Naive B cell (primary cell): ENCODE measurements around the gene FAM169A. TPM values are rescaled to one million over a fixed set of nuclear protein-coding genes. Genes with fewer than 3 reads are reported as not detected.
"Not testable (repeated sequence)": the region's sequence is repeated elsewhere in the genome, so short reads cannot be mapped to it uniquely, and the experiment has no call there.

Source experiments
- ATAC-seq, 2 donors: fragments of 150-1000 bp; cut with Tn5 transposase; 2 replicates each; pipeline ENCODE4 v1.10.0; 2021; ENCODE audit warnings: low read depth in 2 of 2, mild to moderate bottlenecking in 2 of 2, moderate library complexity in 2 of 2
- DNase-seq: peaks from one replicate; pipeline ENCODE4 v3.0.0; 2022
- H3K27ac Mint-ChIP-seq, 6 donors: one replicate each; pipeline ENCODE4 v1.8.0; 2020 to 2022; ENCODE audit warnings: mild to moderate bottlenecking in 6 of 6, mixed read lengths in 6 of 6, moderate library complexity in 5 of 6, inconsistent platforms in 2 of 6
- H3K27me3 Mint-ChIP-seq, 3 donors: one replicate each; pipeline ENCODE4 v1.8.0; 2021 to 2022; ENCODE audit warnings: mixed read lengths in 3 of 3, mild to moderate bottlenecking in 1 of 3
- H3K36me3 Mint-ChIP-seq, 2 donors: one replicate each; pipeline ENCODE4 v1.8.0; 2020 to 2022; ENCODE audit warnings: mixed read lengths in 2 of 2, inconsistent platforms in 1 of 2, mild to moderate bottlenecking in 1 of 2
- H3K4me1 Mint-ChIP-seq, 3 donors: one replicate each; pipeline ENCODE4 v1.8.0; 2020 to 2022; ENCODE audit warnings: mixed read lengths in 3 of 3, inconsistent platforms in 1 of 3, mild to moderate bottlenecking in 1 of 3, moderate library complexity in 1 of 3
- H3K4me3 Mint-ChIP-seq, 8 donors: one replicate each; pipeline ENCODE4 v1.8.0; 2020 to 2022; ENCODE audit warnings: mild to moderate bottlenecking in 8 of 8, mixed read lengths in 8 of 8, moderate library complexity in 8 of 8, inconsistent platforms in 2 of 8
- H3K9me3 Mint-ChIP-seq, 7 donors: one replicate each; pipeline ENCODE4 v1.8.0; 2020 to 2022; ENCODE audit warnings: mixed read lengths in 7 of 7, mild to moderate bottlenecking in 5 of 7, inconsistent platforms in 2 of 7, moderate library complexity in 1 of 7
- polyA plus RNA-seq, 6 donors: library from polyadenylated mRNA; unstranded; fragments of 300-500 nt; fragmentation: Illumina TruSeq; gene quantifications; one replicate each; pipeline ENCODE4 v1.2.3, GENCODE V29; 2021; ENCODE audit warnings: low read depth in 6 of 6

FAM169A gene
- polyA plus RNA-seq, 6 donors from 2014 or later = 3.0 to 9.2 (median 7.5) TPM

DNA sequence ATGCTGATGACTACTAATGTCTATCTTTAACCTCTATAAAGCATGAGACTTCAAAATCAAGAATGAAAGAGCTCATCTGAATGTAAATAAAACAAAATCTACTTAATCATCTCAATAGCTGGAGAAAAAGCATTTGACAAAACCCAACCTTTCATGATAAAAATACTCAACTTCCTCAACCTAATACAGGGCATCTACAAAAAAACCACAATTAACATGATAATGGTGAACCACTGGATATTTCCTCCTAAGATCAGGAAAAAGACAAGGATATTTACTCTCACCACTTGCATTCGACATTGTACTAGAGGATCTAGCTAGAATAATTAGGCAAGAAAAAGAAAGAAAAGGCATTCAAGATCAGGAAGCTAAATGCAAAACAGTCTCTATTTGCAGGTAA, 49.3 kb downstream of the FAM169A start:
- H3K27ac Mint-ChIP-seq = peak overlapping the region in 1 of 6 donors; percentile 12

GRCh38 chr5:74810915-74811314, 55.3 kb downstream of the FAM169A start:
- Mint-ChIP-seq H3K27me3 (no peaks in the 10 kb centered on the region), H3K27ac (no peak overlapping the region), H3K9me3 (no peaks in the 10 kb centered on the region), H3K4me1 (no peaks in the 10 kb centered on the region), H3K36me3 (peaks cover 9 to 13% of the 10 kb centered on the region in 2 donors), H3K4me3 (no peak overlapping the region)
- no peak for ATAC-seq
- DNase-seq = no peak

More for the DNA sequence above, 49.3 kb downstream of the FAM169A start:
- Mint-ChIP-seq H3K36me3 (peaks cover 9 to 21% of the 10 kb centered on the region in 2 donors), H3K4me1 (no peaks in the 10 kb centered on the region), H3K4me3 (peak overlapping the region in 1 of 8 donors; percentile 43), H3K9me3 (no peaks in the 10 kb centered on the region), H3K27me3 (no peaks in the 10 kb centered on the region)
- no peak for ATAC-seq
- DNase-seq = no peak

DNA sequence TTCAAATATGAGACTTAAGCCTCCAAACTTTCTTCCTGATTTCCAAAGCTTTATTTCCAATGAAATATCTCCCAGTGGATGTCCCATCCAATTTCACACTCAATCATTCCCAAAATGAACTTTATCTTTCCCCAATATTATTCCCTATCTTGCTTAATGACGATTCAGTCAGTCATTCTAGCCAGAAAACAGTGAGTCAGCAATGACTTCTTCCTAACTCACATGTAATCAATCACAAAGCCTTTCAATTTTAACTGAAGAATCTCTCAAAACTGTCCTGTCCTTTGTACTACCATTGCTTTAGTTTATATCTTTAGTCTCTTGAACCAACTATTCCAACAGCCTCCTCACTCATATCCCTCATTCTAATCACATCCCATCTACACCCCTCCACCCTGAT, 64.2 kb downstream of the FAM169A start:
- no peaks in the 10 kb centered on the region for H3K4me1 Mint-ChIP-seq
- DNase-seq (no peak), ATAC-seq (no peak)
- H3K27ac Mint-ChIP-seq = no peak overlapping the region
- H3K36me3 Mint-ChIP-seq = peaks cover 0 to 13% of the 10 kb centered on the region in 2 donors
- no peaks in the 10 kb centered on the region for H3K9me3 Mint-ChIP-seq
- H3K4me3 Mint-ChIP-seq = no peak overlapping the region
- H3K27me3 Mint-ChIP-seq = no peaks in the 10 kb centered on the region

DNA sequence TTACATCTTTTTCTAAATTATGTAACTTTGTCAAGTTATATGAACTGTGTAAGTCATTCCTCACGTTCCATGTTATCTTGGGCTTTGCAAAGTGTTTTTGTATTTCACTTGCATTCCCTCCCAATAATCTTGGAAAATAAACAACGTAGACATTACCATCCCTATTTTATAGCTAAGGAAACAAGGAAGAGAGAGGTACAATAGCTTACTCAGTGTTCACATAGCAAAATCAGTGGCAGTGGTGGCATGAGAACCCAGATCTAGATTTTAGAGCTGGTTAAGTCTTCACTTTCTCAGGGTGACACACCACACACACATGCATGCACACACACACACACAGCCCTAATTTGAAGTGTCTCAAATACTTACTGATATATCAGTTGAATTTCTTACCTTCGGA, 65.0 kb downstream of the FAM169A start:
- H3K9me3 Mint-ChIP-seq = no peaks in the 10 kb centered on the region
- H3K4me1 Mint-ChIP-seq = no peaks in the 10 kb centered on the region
- ATAC-seq (no peak), DNase-seq (no peak)
- no peak overlapping the region for H3K4me3 Mint-ChIP-seq
- peaks cover 0 to 18% of the 10 kb centered on the region in 2 donors for H3K36me3 Mint-ChIP-seq
- no peak overlapping the region for H3K27ac Mint-ChIP-seq
- no peaks in the 10 kb centered on the region for H3K27me3 Mint-ChIP-seq

DNA sequence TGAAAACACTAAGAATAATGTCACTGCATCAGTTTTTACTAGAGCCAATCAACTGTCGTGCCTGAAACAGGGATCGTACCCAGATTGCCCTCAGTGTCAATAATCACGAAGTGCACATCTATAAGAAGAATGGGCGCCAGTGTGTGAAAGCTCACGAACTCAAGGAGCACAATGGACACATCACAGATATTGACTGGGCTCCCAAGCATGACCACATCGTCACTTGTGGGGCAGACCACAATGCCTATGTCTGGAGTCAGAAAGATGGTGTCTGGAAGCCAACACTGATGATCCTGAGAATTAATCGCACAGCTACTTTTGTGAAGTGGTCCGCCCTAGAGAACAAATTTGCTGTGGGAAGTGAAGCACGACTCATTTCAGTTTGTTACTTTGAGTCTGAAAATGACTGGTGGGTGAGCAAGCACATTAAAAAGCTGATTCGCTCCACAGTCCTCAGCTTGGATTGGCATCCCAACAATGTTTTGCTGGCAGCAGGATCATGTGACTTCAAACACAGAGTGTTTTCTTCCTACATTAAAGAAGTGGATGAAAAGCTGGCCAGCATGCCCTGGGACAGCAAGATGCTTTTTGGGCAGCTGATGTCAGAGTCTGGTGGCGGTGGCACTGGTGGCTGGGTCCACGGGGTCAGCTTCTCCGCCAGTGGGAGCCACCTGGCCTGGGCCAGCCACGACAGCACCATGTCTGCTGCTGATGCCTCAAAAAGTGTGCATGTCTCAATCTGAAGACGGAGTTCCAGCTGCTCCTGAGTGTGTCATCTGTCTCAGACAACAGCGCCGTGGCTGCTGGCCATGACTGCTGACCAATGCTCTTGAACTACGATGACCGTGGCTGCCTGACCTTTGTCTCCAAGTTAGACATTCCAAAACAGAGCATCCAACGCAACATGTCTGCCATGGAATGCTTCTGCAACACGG, 66.9 kb downstream of the FAM169A start:
- Mint-ChIP-seq H3K4me1 (no peaks in the 10 kb centered on the region), H3K36me3 (peaks cover 0 to 24% of the 10 kb centered on the region in 2 donors)

GRCh38 chr5:74791669-74792068, 74.5 kb downstream of the FAM169A start:
- ATAC-seq, H3K27me3 Mint-ChIP-seq, H3K4me3 Mint-ChIP-seq, H3K27ac Mint-ChIP-seq, H3K4me1 Mint-ChIP-seq, DNase-seq, H3K9me3 Mint-ChIP-seq: not testable (repeated sequence)
- peaks cover 14 to 30% of the 10 kb centered on the region in 2 donors for H3K36me3 Mint-ChIP-seq

More for the DNA sequence above, 66.9 kb downstream of the FAM169A start:
- Mint-ChIP-seq H3K27ac (peak overlapping the region in 1 of 6 donors; percentile 26), H3K9me3 (no peaks in the 10 kb centered on the region), H3K4me3 (no peak overlapping the region), H3K27me3 (no peaks in the 10 kb centered on the region)
- ATAC-seq (no peak), DNase-seq (no peak)

DNA sequence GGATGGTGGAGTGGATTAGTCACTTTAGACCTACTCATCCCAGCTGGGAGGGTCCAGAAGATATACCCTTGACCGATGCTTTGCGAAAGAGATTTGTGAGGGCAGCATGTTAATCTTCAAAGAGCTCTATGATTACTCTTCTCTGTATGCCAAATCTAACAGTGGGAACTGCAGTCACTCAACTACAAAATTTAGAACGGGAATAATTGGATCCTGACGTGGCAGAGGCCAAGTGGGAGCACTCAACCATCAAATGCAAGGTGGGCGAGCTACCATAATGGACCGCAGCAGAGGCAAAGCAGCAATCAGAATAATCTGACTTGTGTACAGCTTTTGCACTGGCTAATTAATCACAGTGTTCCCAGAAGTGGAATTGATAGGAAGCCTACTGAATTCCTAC, 78.8 kb downstream of the FAM169A start:
- H3K36me3 Mint-ChIP-seq = peaks cover 12 to 14% of the 10 kb centered on the region in 2 donors

DNA sequence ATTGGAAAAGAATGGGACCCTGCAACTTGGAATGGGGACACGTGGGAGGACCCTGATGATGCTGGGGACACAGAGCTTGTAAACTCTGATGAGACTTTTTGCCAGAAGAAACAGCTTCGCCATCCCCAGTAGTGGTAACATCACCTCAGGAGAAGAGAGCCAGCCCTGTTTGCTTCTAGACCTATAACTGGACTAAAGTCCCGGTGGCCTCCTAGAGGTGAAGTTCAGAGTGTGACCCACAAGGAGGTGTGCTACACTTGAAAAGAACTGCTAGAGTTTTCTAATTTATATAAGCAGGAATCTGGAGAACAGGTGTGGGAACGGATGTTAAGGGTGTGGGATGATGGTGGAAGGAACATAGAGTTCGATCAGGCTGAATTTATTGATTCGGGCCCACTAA, 79.3 kb downstream of the FAM169A start:
- Mint-ChIP-seq H3K27me3 (no peaks in the 10 kb centered on the region), H3K9me3 (no peaks in the 10 kb centered on the region), H3K27ac (peak overlapping the region in 1 of 6 donors; percentile 58), H3K36me3 (peaks cover 7 to 14% of the 10 kb centered on the region in 2 donors), H3K4me1 (no peaks in the 10 kb centered on the region), H3K4me3 (no peak overlapping the region)
- no peak for DNase-seq
- no peak for ATAC-seq

More for the DNA sequence above, 78.8 kb downstream of the FAM169A start:
- no peaks in the 10 kb centered on the region for H3K4me1 Mint-ChIP-seq
- H3K27ac Mint-ChIP-seq = no peak overlapping the region
- no peaks in the 10 kb centered on the region for H3K27me3 Mint-ChIP-seq
- DNase-seq (no peak), ATAC-seq (no peak)
- H3K9me3 Mint-ChIP-seq = no peaks in the 10 kb centered on the region
- H3K4me3 Mint-ChIP-seq = no peak overlapping the region

GRCh38 chr5:74778609-74779008, 87.6 kb downstream of the FAM169A start:
- Mint-ChIP-seq H3K27ac (no peak overlapping the region), H3K9me3 (no peaks in the 10 kb centered on the region)
- no peak for ATAC-seq

GRCh38 chr5:74772359-74772758, 93.8 kb downstream of the FAM169A start:
- Mint-ChIP-seq H3K27ac (no peak overlapping the region), H3K27me3 (no peaks in the 10 kb centered on the region), H3K4me1 (peaks cover 0 to 10% (median 1%) of the 10 kb centered on the region in 3 donors), H3K9me3 (no peaks in the 10 kb centered on the region), H3K4me3 (no peak overlapping the region), H3K36me3 (peaks cover 6 to 17% of the 10 kb centered on the region in 2 donors)
- ATAC-seq (no peak), DNase-seq (no peak)

More at GRCh38 chr5:74778609-74779008, 87.6 kb downstream of the FAM169A start:
- no peak for DNase-seq
- Mint-ChIP-seq H3K27me3 (no peaks in the 10 kb centered on the region), H3K4me1 (no peaks in the 10 kb centered on the region), H3K36me3 (peaks cover 0 to 11% of the 10 kb centered on the region in 2 donors), H3K4me3 (no peak overlapping the region)

DNA sequence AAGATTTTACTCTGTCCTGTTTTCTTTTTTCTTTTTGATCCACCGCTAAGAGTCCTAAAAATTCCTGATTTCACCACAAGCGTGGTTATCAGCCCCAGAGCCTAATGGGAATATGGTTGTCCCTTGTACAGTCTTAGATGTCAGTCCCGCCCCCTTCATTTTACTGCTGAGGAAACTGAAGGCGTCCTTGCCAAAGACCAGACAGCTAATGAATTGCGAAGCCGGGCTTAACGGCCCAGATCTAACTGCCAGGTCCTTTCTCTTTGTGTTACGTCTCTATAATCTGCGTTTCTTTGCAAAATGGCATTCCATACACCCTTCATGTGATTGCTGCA, 98.6 kb downstream of the FAM169A start:
- Mint-ChIP-seq H3K27me3 (no peaks in the 10 kb centered on the region), H3K4me3 (peak overlapping the region; percentile 95 to 100 (median 100)), H3K27ac (peak overlapping the region; percentile 95 to 100 (median 99)), H3K4me1 (peaks cover 5 to 34% (median 11%) of the 10 kb centered on the region in 3 donors), H3K36me3 (peaks cover 6 to 11% of the 10 kb centered on the region in 2 donors), H3K9me3 (no peaks in the 10 kb centered on the region)
- peak; percentile 3 to 11 for ATAC-seq
- no peak for DNase-seq

DNA sequence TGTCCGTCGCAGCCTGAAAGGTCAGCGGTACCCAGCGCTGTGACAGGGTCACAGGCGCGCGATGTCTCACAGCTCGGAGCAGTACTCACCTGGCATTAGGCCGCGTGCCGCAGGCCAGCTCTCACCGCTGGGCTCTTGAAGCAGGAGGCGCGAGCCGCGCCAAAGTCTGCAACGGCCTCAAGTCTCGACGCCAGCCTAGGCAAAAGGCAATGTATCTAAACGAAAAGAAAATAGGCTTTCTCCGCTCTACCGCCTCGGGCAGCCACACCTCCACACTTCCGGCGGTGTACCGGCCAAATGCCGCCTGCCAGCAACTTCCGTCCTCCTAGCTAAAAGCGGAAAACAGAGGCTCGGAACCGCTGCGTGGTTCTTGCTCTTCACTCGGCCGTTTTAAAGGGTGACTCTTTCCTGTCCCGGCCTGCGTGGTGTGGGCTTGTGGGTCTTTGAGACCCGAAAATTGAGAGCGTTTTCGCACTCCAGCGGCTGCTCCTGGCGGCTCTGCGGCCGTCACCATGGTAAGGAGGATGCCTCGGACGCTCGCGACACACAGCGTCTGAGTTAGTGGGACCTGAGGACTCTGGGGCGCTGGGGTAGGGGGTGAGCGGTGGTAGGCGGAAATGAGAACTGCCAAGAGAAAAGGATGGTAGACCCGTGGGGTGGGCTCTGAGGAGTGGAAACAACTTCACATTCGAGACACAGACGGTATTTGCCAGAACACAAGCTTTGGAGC, 99.2 kb downstream of the FAM169A start, which contains the start of the genes GFM2 and NSA2:
GFM2 (minus strand) TSS at position 269 of the 730 bp plus-strand sequence. CDS start 3,375 bp downstream, outside the sequence.
NSA2 (plus strand) TSS at position 401 of the 730 bp plus-strand sequence; CDS start at position 513, 112 bp downstream.
- Mint-ChIP-seq H3K36me3 (peaks cover 6 to 9% of the 10 kb centered on the region in 2 donors), H3K4me3 (peak within 1 kb of the TSS; percentile 95 to 100 (median 100)), H3K4me1 (peaks cover 5 to 37% (median 11%) of the 10 kb centered on the region in 3 donors)

DNA sequence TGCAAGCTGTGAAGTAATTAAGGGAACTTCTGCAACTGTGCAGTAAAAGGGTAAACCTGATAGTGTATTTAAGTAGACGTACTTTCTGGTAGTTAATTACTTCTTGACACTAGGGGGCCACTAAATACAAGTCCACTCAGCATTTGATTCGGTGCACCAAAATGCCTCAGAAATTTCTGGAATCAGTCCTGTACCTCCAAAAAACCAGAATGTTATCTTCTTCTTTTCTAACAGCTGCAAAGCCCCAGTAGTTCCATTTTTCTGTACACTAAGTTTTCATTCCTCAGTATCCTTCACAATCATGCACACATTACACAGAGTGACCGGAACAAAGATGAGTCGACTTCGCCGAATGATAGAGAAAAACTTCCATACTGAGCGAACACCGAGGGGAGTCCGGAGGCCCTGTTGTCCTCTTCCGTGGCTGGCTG, 99.8 kb downstream of the FAM169A start:
- H3K4me1 Mint-ChIP-seq = peaks cover 5 to 37% (median 11%) of the 10 kb centered on the region in 3 donors
- H3K4me3 Mint-ChIP-seq = peak overlapping the region; percentile 95 to 100 (median 100)
- H3K27me3 Mint-ChIP-seq = no peaks in the 10 kb centered on the region
- H3K27ac Mint-ChIP-seq = peak overlapping the region; percentile 95 to 100 (median 99)
- peak; percentile 46 for DNase-seq
- no peaks in the 10 kb centered on the region for H3K9me3 Mint-ChIP-seq
- H3K36me3 Mint-ChIP-seq = peaks cover 6 to 9% of the 10 kb centered on the region in 2 donors
- ATAC-seq = peak; percentile 65 to 67

More for the DNA sequence above, 99.2 kb downstream of the FAM169A start, which contains the start of the genes GFM2 and NSA2:
- ATAC-seq (peak; percentile 84 to 86), DNase-seq (peak; percentile 91)
- H3K27me3 Mint-ChIP-seq = no peaks in the 10 kb centered on the region
- H3K27ac Mint-ChIP-seq = peak within 1 kb of the TSS; percentile 95 to 100 (median 99)
- no peaks in the 10 kb centered on the region for H3K9me3 Mint-ChIP-seq
